K562 (cell line): ENCODE data around the gene SOBP. TPM values are rescaled to one million over a fixed set of nuclear protein-coding genes. Genes with fewer than 3 reads are reported as not detected.

Source experiments
- ATAC-seq: fragments of 200-7000 bp; cut with Tn5 transposase; 3 replicates; pipeline ENCODE4 v1.9.1; 2020; ENCODE audit warnings: moderate library complexity
- BruUV-seq: library from RNA; stranded (reverse); fragments of 400-500 nt; replicated peaks from 2 replicates; lab custom pipeline; 2021; lab: Mats Ljungman, UMichigan
- CTCF ChIA-PET: fragments of 300-600 bp; formaldehyde crosslinking; extraction: SDS; loops from one replicate; lab custom pipeline; 2021; ENCODE audit warnings: low intra/inter-chr PET ratio; lab: Yijun Ruan, JAX
- POLR2A ChIA-PET: fragments of 300-600, 350-650 bp; sonication (Branson Sonifier 250); formaldehyde crosslinking; extraction: SDS; loops from one replicate; lab custom pipeline; 2021; ENCODE audit warnings: antibody characterized with exemption, inconsistent platforms; lab: Yijun Ruan, JAX
- DNase-seq, 4 experiments: peaks; one replicate each; pipeline versions ENCODE4 v3.0.0 to v3.0.0-alpha.2; 2011 to 2018; ENCODE audit warnings: low spot score in 3 of 4, mixed read lengths in 3 of 4; ENCODE audit errors: extremely low read depth in 1 of 4
- FAIRE-seq: peaks from 2 replicates; lab custom pipeline; 2011; peaks lifted over from hg19 to GRCh38; lab: Jason Lieb, UNC
- H2AFZ ChIP-seq: 2 replicates; pipeline ENCODE4 v1.6.0; 2011; ENCODE audit warnings: low read depth, low read length, control low read depth, inconsistent platforms
- H3K27ac ChIP-seq: fragments of 200-600 bp; 3 replicates; pipeline ENCODE4 v1.8.0; 2011; ENCODE audit warnings: low read depth, mild to moderate bottlenecking, control low read depth, inconsistent platforms, low read length, moderate library complexity, mixed read lengths; ENCODE audit errors: extremely low read depth
- H3K27me3 ChIP-seq, 2 experiments: fragments of 300-600 bp in 1 of 2; 2 replicates in 1 of 2; 3 replicates in 1 of 2; pipeline versions ENCODE4 v1.6.0 to v1.8.0; 2011; ENCODE audit warnings: inconsistent platforms in 2 of 2, low read length in 2 of 2, mild to moderate bottlenecking in 1 of 2, mixed read lengths in 1 of 2, moderate library complexity in 1 of 2; ENCODE audit not compliant: control insufficient read depth in 2 of 2, insufficient read depth in 2 of 2
- H3K36me3 ChIP-seq: fragments of 300-600 bp; 3 replicates; pipeline ENCODE4 v1.8.0; 2011; ENCODE audit warnings: mild to moderate bottlenecking, low read length, inconsistent platforms; ENCODE audit not compliant: control insufficient read depth, insufficient read depth
- H3K4me1 ChIP-seq, 2 experiments: fragments of 200-600 bp in 1 of 2; replicated peaks in 1 of 2; 2 replicates in 1 of 2; 3 replicates in 1 of 2; pipeline versions ENCODE4 v1.5.1 to v1.8.0; 2011; ENCODE audit warnings: inconsistent platforms in 2 of 2, low read length in 2 of 2, mild to moderate bottlenecking in 1 of 2, mixed read lengths in 1 of 2, moderate library complexity in 1 of 2; ENCODE audit not compliant: control insufficient read depth in 2 of 2, insufficient read depth in 2 of 2
- H3K4me2 ChIP-seq: 2 replicates; pipeline ENCODE4 v1.6.1; 2011; ENCODE audit warnings: low read length, control low read depth, inconsistent platforms, mixed read lengths; ENCODE audit not compliant: insufficient read depth
- H3K4me3 ChIP-seq: fragments of 200-600 bp; sonication (generic), shearing (Covaris generic); 2 replicates; pipeline ENCODE4 v1.5.1; 2016; ENCODE audit warnings: control low read depth, inconsistent platforms
- H3K79me2 ChIP-seq: fragments of 200-600 bp; 3 replicates; pipeline ENCODE4 v1.8.0; 2011; ENCODE audit warnings: low read length, inconsistent platforms; ENCODE audit not compliant: control insufficient read depth, insufficient read depth
- H3K9ac ChIP-seq, 2 experiments: 2 replicates each; pipeline versions ENCODE4 v1.6.0 to v1.6.1; 2011; ENCODE audit warnings: low read depth in 2 of 2, low read length in 2 of 2, control low read depth in 1 of 2, inconsistent platforms in 1 of 2, mild to moderate bottlenecking in 1 of 2, mixed read lengths in 1 of 2; ENCODE audit not compliant: insufficient read depth in 1 of 2
- H3K9me1 ChIP-seq: one replicate; pipeline ENCODE4 v1.6.0; 2011; ENCODE audit warnings: inconsistent platforms, mild to moderate bottlenecking, low read length, moderate library complexity; ENCODE audit not compliant: control insufficient read depth, insufficient read depth
- H3K9me3 ChIP-seq: replicated peaks from 2 replicates; pipeline ENCODE4 v1.5.1; 2011; ENCODE audit warnings: low read depth, low read length, inconsistent platforms; ENCODE audit not compliant: control insufficient read depth, insufficient read depth
- H4K20me1 ChIP-seq: replicated peaks from 2 replicates; pipeline ENCODE4 v1.6.1; 2011; ENCODE audit warnings: low read length, inconsistent platforms, mixed read lengths; ENCODE audit not compliant: control insufficient read depth, insufficient read depth
- EZH2 ChIP-seq: IDR thresholded peaks from 2 replicates; pipeline ENCODE4 v1.6.1; 2012; ENCODE audit warnings: low read depth, mild to moderate bottlenecking, inconsistent platforms, low read length, borderline replicate concordance
- MCM5 ChIP-seq: fragments of 450-650 bp; IDR thresholded peaks from 2 replicates; pipeline ENCODE4 v1.6.1; 2016; ENCODE audit warnings: low read depth
- RNF219 ChIP-seq: fragments of 250-450 bp; sonication (Bioruptor Pico); IDR thresholded peaks from 2 replicates; pipeline ENCODE4 v1.5.0; 2022; ENCODE audit warnings: mild to moderate bottlenecking
- SMARCE1 ChIP-seq: fragments of 450-650 bp; IDR thresholded peaks from 2 replicates; pipeline ENCODE4 v1.7.1; 2016; ENCODE audit warnings: mild to moderate bottlenecking
- TFE3 ChIP-seq: fragments of 450-650 bp; formaldehyde crosslinking; IDR thresholded peaks from 2 replicates; pipeline ENCODE4 v1.4.0; 2020; ENCODE audit warnings: mild to moderate bottlenecking, mixed read lengths
- U2AF1 ChIP-seq: fragments of 200-400 bp; formaldehyde crosslinking; optimal IDR thresholded peaks from 2 replicates; pipeline ENCODE3; 2017; ENCODE audit warnings: mild to moderate bottlenecking, low read depth, low read length, moderate library complexity
- ZNF431 ChIP-seq: sonication (generic); formaldehyde crosslinking; IDR thresholded peaks from 2 replicates; pipeline ENCODE4 v1.8.0; 2022; ENCODE audit warnings: mild to moderate bottlenecking, missing genetic modification reagents
- WGBS: fragments of 100-300 bp; shearing (Covaris generic); methylation state at CpG from one replicate; pipeline ENCODE4 v1.1.6; 2016; ENCODE audit warnings: low coverage, mixed read lengths; ENCODE audit not compliant: insufficient coverage; ENCODE audit errors: missing lambda C conversion rate; 5-methylcytosine and 5-hydroxymethylcytosine counted together
- in situ Hi-C: fragments of 300-500 bp; cut with MboI; formaldehyde crosslinking; loops from 4 replicates; pipeline ENCODE4 v1.15.0; 2018; ENCODE audit warnings: inconsistent platforms, mixed read lengths
- intact Hi-C: fragments of 100-400 bp; cut with micrococcal nuclease; formaldehyde crosslinking; loops from 2 replicates; pipeline ENCODE4 v1.14.2; 2022
- polyA plus RNA-seq, 8 experiments: library from polyadenylated mRNA; depleted of rRNA in 4 of 8; stranded (reverse) in 5 of 8; unstranded in 3 of 8; fragments of >200 nt; fragmentation: Nextera tagmentation in 2 of 8; fragmentation: Illumina TruSeq in 1 of 8; extraction: Ambion mirVana in 2 of 8; extraction: Trizol in 1 of 8; gene quantifications; 2 replicates each; pipeline versions ENCODE4 v1.2.1 to v1.2.3, GENCODE V29; 2011 to 2014; ENCODE audit warnings: inconsistent platforms in 1 of 8, missing spikeins in 1 of 8
- total RNA-seq, 7 experiments: library from RNA; depleted of rRNA in 6 of 7; stranded (reverse); fragments of >200 nt in 6 of 7; fragmentation: Illumina TruSeq in 2 of 7; extraction: Trizol in 2 of 7; gene quantifications; 2 replicates each; pipeline versions ENCODE4 v1.2.1 to v1.2.3, GENCODE V29; 2011 to 2021; ENCODE audit warnings: low replicate concordance in 1 of 7
- TF ChIP-seq, protein P1 (sequence below), 2 experiments: fragments of 450-650 bp in 1 of 2; sonication (generic) in 1 of 2; formaldehyde crosslinking in 1 of 2; IDR thresholded peaks in 1 of 2; conservative IDR thresholded peaks in 1 of 2; 2 replicates each; pipeline versions ENCODE4 v1.6.1 to v1.8.1; 2016 to 2023; ENCODE audit warnings: mild to moderate bottlenecking in 2 of 2, moderate library complexity in 2 of 2, inconsistent platforms in 1 of 2, missing genetic modification reagents in 1 of 2
- TF ChIP-seq, protein P2 (sequence below): sonication (generic); formaldehyde crosslinking; IDR thresholded peaks from 2 replicates; pipeline ENCODE4 v1.8.0; 2023; ENCODE audit warnings: mild to moderate bottlenecking, missing genetic modification reagents
- TF ChIP-seq, protein P3 (sequence below): sonication (generic); formaldehyde crosslinking; IDR thresholded peaks from 2 replicates; pipeline ENCODE4 v1.8.0; 2022; ENCODE audit warnings: mild to moderate bottlenecking, missing genetic modification reagents

The SOBP gene
- total and polyA plus RNA-seq, 9 of the 15 experiments (the other 6 are each of a cell fraction or from before 2014, with no cell fraction given), result 0.16 TPM; not detected in 8

DNA sequence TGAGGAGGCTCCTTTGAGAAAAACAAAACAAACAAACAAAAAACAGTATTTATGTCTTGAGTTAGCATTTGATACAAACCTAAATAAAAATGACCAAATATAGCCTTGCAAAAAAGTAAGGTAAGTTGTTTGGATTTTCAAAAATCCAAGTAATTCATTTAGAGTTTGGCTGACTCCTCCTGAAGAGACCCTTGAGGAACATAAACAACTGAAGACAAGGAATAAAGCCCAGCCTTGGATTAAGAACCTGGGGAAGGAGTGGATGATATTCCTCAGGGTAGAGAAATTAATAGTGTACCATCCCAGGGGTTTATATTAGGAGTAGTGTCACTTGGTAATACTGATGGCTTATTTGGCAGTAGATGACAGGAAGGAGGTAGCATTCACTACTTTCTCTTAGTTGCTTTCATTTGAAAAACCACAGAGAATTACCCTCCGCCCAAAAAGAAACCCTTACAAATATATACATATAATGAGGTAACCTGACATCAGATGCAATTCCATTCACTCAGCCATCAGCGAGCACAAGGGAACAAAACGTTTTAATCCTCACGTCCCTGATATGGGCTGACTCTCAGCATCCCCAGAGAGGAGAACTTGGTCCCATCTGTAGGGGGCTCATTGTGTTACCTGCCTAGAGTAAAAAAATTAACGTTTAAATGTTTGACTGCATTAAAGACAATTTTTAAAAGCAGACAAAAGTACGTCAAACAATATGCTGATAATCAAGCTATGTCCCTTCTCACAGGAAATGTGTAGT, 57.0 kb downstream of the SOBP start:
- Histone ChIP-seq H3K9me1 (no peaks in the 10 kb centered on the region), H3K4me1 (peaks cover 0 to 5% of the 10 kb centered on the region in 2 experiments; a peak in 3 of 5 replicates), H4K20me1 (no peaks in the 10 kb centered on the region), H3K4me2 (no peak overlapping the region), H3K9me3 (no peaks in the 10 kb centered on the region), H3K27ac (no peak overlapping the region), H2AFZ (no peak overlapping the region), H3K9ac (no peak overlapping the region), H3K79me2 (no peaks in the 10 kb centered on the region), H3K36me3 (no peaks in the 10 kb centered on the region), H3K27me3 (peaks cover 22 to 35% of the 10 kb centered on the region in 2 experiments), H3K4me3 (no peak overlapping the region)
- WGBS, result 0% methylated on average over 6 of the region's 6 CpGs
- in situ Hi-C loops (no loop called here), intact Hi-C loops (no loop called here)
- no TSS peak for BruUV-seq
- no peak for DNase-seq
- TF ChIP-seq MCM5, result no peak
- TF ChIP-seq RNF219 (CRISPR knock-in tag), result no peak
- TF ChIP-seq SMARCE1, result no peak
- TF ChIP-seq ZNF431 (CRISPR knock-in tag), result no peak
- TF ChIP-seq EZH2, result no peak
- no peak for TF ChIP-seq U2AF1
- no peak for TF ChIP-seq TFE3 (CRISPR knock-in tag)
- TF ChIP-seq, protein P1, sequence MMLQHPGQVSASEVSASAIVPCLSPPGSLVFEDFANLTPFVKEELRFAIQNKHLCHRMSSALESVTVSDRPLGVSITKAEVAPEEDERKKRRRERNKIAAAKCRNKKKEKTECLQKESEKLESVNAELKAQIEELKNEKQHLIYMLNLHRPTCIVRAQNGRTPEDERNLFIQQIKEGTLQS (IDR thresholded peaks at IDR 0.05), result no peak
- TF ChIP-seq, protein P1 (CRISPR knock-in tag; conservative IDR thresholded peaks at IDR 0.05), result no peak
- TF ChIP-seq, protein P2, sequence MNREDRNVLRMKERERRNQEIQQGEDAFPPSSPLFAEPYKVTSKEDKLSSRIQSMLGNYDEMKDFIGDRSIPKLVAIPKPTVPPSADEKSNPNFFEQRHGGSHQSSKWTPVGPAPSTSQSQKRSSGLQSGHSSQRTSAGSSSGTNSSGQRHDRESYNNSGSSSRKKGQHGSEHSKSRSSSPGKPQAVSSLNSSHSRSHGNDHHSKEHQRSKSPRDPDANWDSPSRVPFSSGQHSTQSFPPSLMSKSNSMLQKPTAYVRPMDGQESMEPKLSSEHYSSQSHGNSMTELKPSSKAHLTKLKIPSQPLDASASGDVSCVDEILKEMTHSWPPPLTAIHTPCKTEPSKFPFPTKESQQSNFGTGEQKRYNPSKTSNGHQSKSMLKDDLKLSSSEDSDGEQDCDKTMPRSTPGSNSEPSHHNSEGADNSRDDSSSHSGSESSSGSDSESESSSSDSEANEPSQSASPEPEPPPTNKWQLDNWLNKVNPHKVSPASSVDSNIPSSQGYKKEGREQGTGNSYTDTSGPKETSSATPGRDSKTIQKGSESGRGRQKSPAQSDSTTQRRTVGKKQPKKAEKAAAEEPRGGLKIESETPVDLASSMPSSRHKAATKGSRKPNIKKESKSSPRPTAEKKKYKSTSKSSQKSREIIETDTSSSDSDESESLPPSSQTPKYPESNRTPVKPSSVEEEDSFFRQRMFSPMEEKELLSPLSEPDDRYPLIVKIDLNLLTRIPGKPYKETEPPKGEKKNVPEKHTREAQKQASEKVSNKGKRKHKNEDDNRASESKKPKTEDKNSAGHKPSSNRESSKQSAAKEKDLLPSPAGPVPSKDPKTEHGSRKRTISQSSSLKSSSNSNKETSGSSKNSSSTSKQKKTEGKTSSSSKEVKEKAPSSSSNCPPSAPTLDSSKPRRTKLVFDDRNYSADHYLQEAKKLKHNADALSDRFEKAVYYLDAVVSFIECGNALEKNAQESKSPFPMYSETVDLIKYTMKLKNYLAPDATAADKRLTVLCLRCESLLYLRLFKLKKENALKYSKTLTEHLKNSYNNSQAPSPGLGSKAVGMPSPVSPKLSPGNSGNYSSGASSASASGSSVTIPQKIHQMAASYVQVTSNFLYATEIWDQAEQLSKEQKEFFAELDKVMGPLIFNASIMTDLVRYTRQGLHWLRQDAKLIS (CRISPR knock-in tag), result no peak
- TF ChIP-seq, protein P3, sequence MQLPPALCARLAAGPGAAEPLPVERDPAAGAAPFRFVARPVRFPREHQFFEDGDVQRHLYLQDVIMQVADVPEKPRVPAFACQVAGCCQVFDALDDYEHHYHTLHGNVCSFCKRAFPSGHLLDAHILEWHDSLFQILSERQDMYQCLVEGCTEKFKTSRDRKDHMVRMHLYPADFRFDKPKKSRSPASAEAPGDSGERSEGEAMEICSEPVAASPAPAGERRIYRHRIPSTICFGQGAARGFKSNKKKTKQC (CRISPR knock-in tag), result no peak
- CTCF ChIA-PET, result no interaction called here
- ATAC-seq, result no peak
- POLR2A ChIA-PET, result no interaction called here
- no peak for FAIRE-seq
